ENCODE data around the gene TLL1.

Gene TLL1

GRCh38 chr4:166146806-166147540 is 273.9 kb downstream of the TLL1 start:
- no peaks in the 10 kb centered on the region for H4K20me1 ChIP-seq (ENCODE audit: low read depth, low read length)

More at GRCh38 chr4:166146806-166147540, 273.9 kb downstream of the TLL1 start:
- no peaks in the 10 kb centered on the region for H3K9me2 ChIP-seq (replicated peaks; ENCODE audit: insufficient read depth, low read length)
- H3K79me2 ChIP-seq (ENCODE audit: insufficient read depth, low read length): no peaks in the 10 kb centered on the region
- no peak overlapping the region for H3K4me2 ChIP-seq (ENCODE audit: low read depth, low read length, poor library complexity, severe bottlenecking)
- H2AFZ ChIP-seq (ENCODE audit: low read depth, low read length, severe bottlenecking): no peak overlapping the region
- H3K36me3 ChIP-seq (ENCODE audit: low read length): no peaks in the 10 kb centered on the region
- no peak overlapping the region for H3K27ac ChIP-seq (ENCODE audit: low read depth, low read length)
- H3K27me3 ChIP-seq (ENCODE audit: low read length): no peaks in the 10 kb centered on the region
- TF ChIP-seq CTCF (IDR thresholded peaks at IDR 0.05; ENCODE audit: insufficient read depth, low read length, poor library complexity, severe bottlenecking) (no peak), EZH2phosphoT487 (conservative IDR thresholded peaks at IDR 0.05; ENCODE audit: low read length) (no peak)
- no peak overlapping the region for H3K4me3 ChIP-seq (ENCODE audit: insufficient read depth, low read length, poor library complexity, severe bottlenecking)
- H3K9ac ChIP-seq (ENCODE audit: low read length): no peak overlapping the region
- no peaks in the 10 kb centered on the region for H3K9me3 ChIP-seq (ENCODE audit: insufficient read depth, low read length)
- H3F3A ChIP-seq (ENCODE audit: insufficient read depth): no peaks in the 10 kb centered on the region

Measured in SU-DHL-6 (cell line).